Stimulated activated naive CD8-positive, alpha-beta T cell treated with anti-CD3 and anti-CD28 coated beads, Interleukin-15, amount 100 ng/mL, for 72 hours (primary cell): ENCODE data around the gene IRAK2.

Source experiments
- ATAC-seq: fragments of 150-1000 bp; cut with Tn5 transposase; 2 replicates; pipeline ENCODE4 v1.10.0; 2021; ENCODE audit warnings: mild to moderate bottlenecking, moderate library complexity
- DNase-seq, 2 donors: peaks; one replicate each; pipeline ENCODE4 v3.0.0; 2021 to 2022
- H3K27ac Mint-ChIP-seq, 2 donors: one replicate each; pipeline ENCODE4 v1.8.0; 2022; ENCODE audit warnings: mild to moderate bottlenecking in 2 of 2, mixed read lengths in 2 of 2, moderate library complexity in 2 of 2
- H3K27me3 Mint-ChIP-seq: one replicate; pipeline ENCODE4 v1.8.0; 2022; ENCODE audit warnings: mixed read lengths
- H3K4me1 Mint-ChIP-seq: one replicate; pipeline ENCODE4 v1.8.0; 2022; ENCODE audit warnings: mild to moderate bottlenecking, mixed read lengths
- H3K4me3 Mint-ChIP-seq, 2 donors: one replicate each; pipeline ENCODE4 v1.8.0; 2022; ENCODE audit warnings: mild to moderate bottlenecking in 2 of 2, mixed read lengths in 2 of 2, moderate library complexity in 1 of 2
- H3K9me3 Mint-ChIP-seq, 2 donors: one replicate each; pipeline ENCODE4 v1.8.0; 2022; ENCODE audit warnings: mixed read lengths in 2 of 2

IRAK2 gene

GRCh38 chr3:10224794-10225665 is 60.3 kb downstream of the IRAK2 start:
- peaks cover 79% of the 10 kb centered on the region for H3K4me1 Mint-ChIP-seq
- H3K4me3 Mint-ChIP-seq = peak overlapping the region; percentile 52 to 74

GRCh38 chr3:10226293-10226692 is 61.6 kb downstream of the IRAK2 start:
- Mint-ChIP-seq H3K9me3 (no peaks in the 10 kb centered on the region), H3K27me3 (no peaks in the 10 kb centered on the region), H3K4me3 (no peak overlapping the region), H3K27ac (no peak overlapping the region), H3K4me1 (peaks cover 66% of the 10 kb centered on the region)
- no peak for DNase-seq
- ATAC-seq = no peak

More at GRCh38 chr3:10224794-10225665, 60.3 kb downstream of the IRAK2 start:
- DNase-seq (peak; percentile 56 to 67), ATAC-seq (peak; percentile 70)
- no peaks in the 10 kb centered on the region for H3K9me3 Mint-ChIP-seq
- peak overlapping the region; percentile 77 to 93 for H3K27ac Mint-ChIP-seq
- H3K27me3 Mint-ChIP-seq = no peaks in the 10 kb centered on the region

- H3K27ac Mint-ChIP-seq = peak overlapping the region; percentile 8 to 55
- DNase-seq (peak; percentile 31 to 67), ATAC-seq (peak; percentile 86)
- peak overlapping the region; percentile 59 to 66 for H3K4me3 Mint-ChIP-seq
- H3K27me3 Mint-ChIP-seq = no peaks in the 10 kb centered on the region
- H3K4me1 Mint-ChIP-seq = peaks cover 50% of the 10 kb centered on the region
- H3K9me3 Mint-ChIP-seq = no peaks in the 10 kb centered on the region
Observed at GRCh38 chr3:10228248-10228950, 63.7 kb downstream of the IRAK2 start.

- H3K9me3 Mint-ChIP-seq = no peaks in the 10 kb centered on the region
- ATAC-seq (no peak), DNase-seq (no peak)
- no peak overlapping the region for H3K4me3 Mint-ChIP-seq
- H3K4me1 Mint-ChIP-seq = peaks cover 38% of the 10 kb centered on the region
- no peaks in the 10 kb centered on the region for H3K27me3 Mint-ChIP-seq
- H3K27ac Mint-ChIP-seq = no peak overlapping the region
Observed at GRCh38 chr3:10229576-10229975, 64.9 kb downstream of the IRAK2 start.

- no peak overlapping the region for H3K27ac Mint-ChIP-seq
- H3K27me3 Mint-ChIP-seq = no peaks in the 10 kb centered on the region
- ATAC-seq (no peak), DNase-seq (no peak)
- H3K9me3 Mint-ChIP-seq = no peaks in the 10 kb centered on the region
- peaks cover 28% of the 10 kb centered on the region for H3K4me1 Mint-ChIP-seq
- H3K4me3 Mint-ChIP-seq = no peak overlapping the region
Observed at GRCh38 chr3:10232137-10232536, 67.4 kb downstream of the IRAK2 start.

GRCh38 chr3:10233988-10234387 is 69.3 kb downstream of the IRAK2 start:
- ATAC-seq = no peak
- no peak for DNase-seq
- peaks cover 28% of the 10 kb centered on the region for H3K4me1 Mint-ChIP-seq
- H3K27ac Mint-ChIP-seq = no peak overlapping the region
- H3K9me3 Mint-ChIP-seq = no peaks in the 10 kb centered on the region
- H3K27me3 Mint-ChIP-seq = no peaks in the 10 kb centered on the region
- H3K4me3 Mint-ChIP-seq = no peak overlapping the region

- no peaks in the 10 kb centered on the region for H3K9me3 Mint-ChIP-seq
- H3K27ac Mint-ChIP-seq = no peak overlapping the region
- no peak overlapping the region for H3K4me3 Mint-ChIP-seq
- peaks cover 29% of the 10 kb centered on the region for H3K4me1 Mint-ChIP-seq
- DNase-seq = no peak
- ATAC-seq = no peak
- H3K27me3 Mint-ChIP-seq = no peaks in the 10 kb centered on the region
Observed at GRCh38 chr3:10234526-10235230, 70.0 kb downstream of the IRAK2 start.

- no peak overlapping the region for H3K4me3 Mint-ChIP-seq
- H3K27ac Mint-ChIP-seq = peak overlapping the region in 1 of 2 donors; percentile 46
- H3K27me3 Mint-ChIP-seq = no peaks in the 10 kb centered on the region
- peaks cover 31% of the 10 kb centered on the region for H3K4me1 Mint-ChIP-seq
- H3K9me3 Mint-ChIP-seq = no peaks in the 10 kb centered on the region
- no peak for ATAC-seq
- no peak for DNase-seq
Observed at GRCh38 chr3:10235551-10235950, 70.8 kb downstream of the IRAK2 start.

- peak in 1 of 2 donors; percentile 40 for DNase-seq
- peaks cover 0 to under 1% of the 10 kb centered on the region in 2 donors for H3K9me3 Mint-ChIP-seq
- ATAC-seq = peak; percentile 45
- H3K27me3 Mint-ChIP-seq = no peaks in the 10 kb centered on the region
- H3K4me1 Mint-ChIP-seq = peaks cover 56% of the 10 kb centered on the region
- H3K4me3 Mint-ChIP-seq = peak overlapping the region; percentile 11 to 12
- H3K27ac Mint-ChIP-seq = no peak overlapping the region
Observed at GRCh38 chr3:10238345-10239183, 73.8 kb downstream of the IRAK2 start.

GRCh38 chr3:10240799-10241198 is 76.1 kb downstream of the IRAK2 start:
- ATAC-seq (no peak), DNase-seq (no peak)
- Mint-ChIP-seq H3K4me3 (no peak overlapping the region), H3K27ac (no peak overlapping the region), H3K9me3 (peaks cover 15 to 23% of the 10 kb centered on the region in 2 donors), H3K27me3 (no peaks in the 10 kb centered on the region), H3K4me1 (peaks cover 61% of the 10 kb centered on the region)

- Mint-ChIP-seq H3K4me1 (peaks cover 61% of the 10 kb centered on the region), H3K27ac (peak overlapping the region; percentile 90 to 93), H3K9me3 (peaks cover 19 to 29% of the 10 kb centered on the region in 2 donors), H3K27me3 (no peaks in the 10 kb centered on the region), H3K4me3 (peak overlapping the region; percentile 67 to 71)
- DNase-seq = peak; percentile 62 to 82
- peak; percentile 100 for ATAC-seq
Observed at GRCh38 chr3:10242182-10243065, 77.7 kb downstream of the IRAK2 start.

- Mint-ChIP-seq H3K4me3 (no peak overlapping the region), H3K27me3 (no peaks in the 10 kb centered on the region), H3K9me3 (peaks cover 19 to 34% of the 10 kb centered on the region in 2 donors), H3K27ac (no peak overlapping the region), H3K4me1 (peaks cover 54% of the 10 kb centered on the region)
- ATAC-seq = no peak
- no peak for DNase-seq
Observed at GRCh38 chr3:10244009-10244408, 79.3 kb downstream of the IRAK2 start.

GRCh38 chr3:10245081-10245712 is 80.5 kb downstream of the IRAK2 start:
- H3K4me1 Mint-ChIP-seq = peaks cover 56% of the 10 kb centered on the region
- no peak for ATAC-seq
- H3K4me3 Mint-ChIP-seq = no peak overlapping the region
- no peak overlapping the region for H3K27ac Mint-ChIP-seq
- H3K27me3 Mint-ChIP-seq = no peaks in the 10 kb centered on the region
- DNase-seq = no peak
- H3K9me3 Mint-ChIP-seq = peaks cover 19 to 34% of the 10 kb centered on the region in 2 donors
